AG09319 (cell line): Measurements from ENCODE around the gene RASGRF2.
A peak's percentile ranks its signal among the peaks of the same experiment; 100 is the strongest.

Experiments
- DNase-seq: peaks from one replicate; pipeline ENCODE4 v3.0.0-alpha.2; 2010; ENCODE audit warnings: low read depth; ENCODE audit errors: extremely low read depth
- CTCF ChIP-seq: IDR thresholded peaks from 2 replicates; pipeline ENCODE4 v1.5.1; 2011; ENCODE audit warnings: low read depth, mild to moderate bottlenecking, inconsistent platforms, low read length, moderate library complexity

Gene RASGRF2

GRCh38 chr5:81137833-81138232 is 177.7 kb downstream of the RASGRF2 start:
- no peak for DNase-seq
- no peak for TF ChIP-seq CTCF

- no peak for DNase-seq
- TF ChIP-seq CTCF, result no peak
These were observed 180.3 kb downstream of the RASGRF2 start for GRCh38 chr5:81140441-81140840.

GRCh38 chr5:81140943-81141342 is 180.8 kb downstream of the RASGRF2 start:
- DNase-seq, result peak; percentile 75
- TF ChIP-seq CTCF, result no peak

GRCh38 chr5:81142108-81142507 is 181.9 kb downstream of the RASGRF2 start:
- DNase-seq, result no peak
- no peak for TF ChIP-seq CTCF

GRCh38 chr5:81145329-81145935 is 185.3 kb downstream of the RASGRF2 start:
- no peak for TF ChIP-seq CTCF
- no peak for DNase-seq

- no peak for DNase-seq
- no peak for TF ChIP-seq CTCF
These were observed 185.9 kb downstream of the RASGRF2 start for GRCh38 chr5:81146031-81146430.

GRCh38 chr5:81147011-81147885 is 187.1 kb downstream of the RASGRF2 start:
- TF ChIP-seq CTCF, result no peak
- no peak for DNase-seq
